HepG2 (cell line): ENCODE measurements around the gene ITSN2. TPM values are rescaled to one million over a fixed set of nuclear protein-coding genes. Genes with fewer than 3 reads are reported as not detected.

Source experiments
- ATF7-NPFF ChIP-seq: sonication (generic); formaldehyde crosslinking; IDR thresholded peaks from 2 replicates; pipeline ENCODE4 v1.8.1; 2023; ENCODE audit warnings: mild to moderate bottlenecking, low read depth, missing genetic modification reagents, moderate library complexity
- CBFB ChIP-seq: sonication (generic); formaldehyde crosslinking; IDR thresholded peaks from 2 replicates; pipeline ENCODE4 v1.4.0; 2020; ENCODE audit warnings: missing genetic modification reagents
- FOXA3 ChIP-seq: IDR thresholded peaks from 2 replicates; pipeline ENCODE4 v1.6.1; 2016; ENCODE audit warnings: missing genetic modification reagents, missing compliant biosample characterization
- KAT8 ChIP-seq: IDR thresholded peaks from 2 replicates; pipeline ENCODE4 v1.6.1; 2016; ENCODE audit warnings: missing genetic modification reagents, missing compliant biosample characterization
- KLF16 ChIP-seq, 2 experiments: sonication (generic) in 1 of 2; formaldehyde crosslinking in 1 of 2; IDR thresholded peaks; 2 replicates each; pipeline versions ENCODE4 v1.6.1 to v1.8.0; 2016 to 2023; ENCODE audit warnings: missing genetic modification reagents in 2 of 2, missing compliant biosample characterization in 1 of 2
- SRF ChIP-seq: IDR thresholded peaks from 2 replicates; pipeline ENCODE4 v1.6.1; 2011; ENCODE audit warnings: mild to moderate bottlenecking, low read depth, low read length, moderate library complexity
- U2AF1 ChIP-seq: fragments of 200-400 bp; formaldehyde crosslinking; optimal IDR thresholded peaks from 2 replicates; pipeline ENCODE3; 2017; ENCODE audit warnings: mild to moderate bottlenecking, low read depth, low read length
- ZBTB3 ChIP-seq: sonication (generic); formaldehyde crosslinking; IDR thresholded peaks from 2 replicates; pipeline ENCODE4 v1.4.0; 2020; ENCODE audit warnings: low read depth, mild to moderate bottlenecking, moderate library complexity, missing genetic modification reagents, borderline replicate concordance
- ZNF558 ChIP-seq: sonication (generic); formaldehyde crosslinking; IDR thresholded peaks from 2 replicates; pipeline ENCODE4 v1.9.0; 2022; ENCODE audit warnings: mild to moderate bottlenecking, missing genetic modification reagents, borderline replicate concordance
- ZNF562 ChIP-seq: sonication (generic); formaldehyde crosslinking; IDR thresholded peaks from 2 replicates; pipeline ENCODE4 v1.8.0; 2022; ENCODE audit warnings: missing genetic modification reagents, borderline replicate concordance
- ZNF563 ChIP-seq: sonication (generic); formaldehyde crosslinking; IDR thresholded peaks from 2 replicates; pipeline ENCODE4 v1.8.0; 2022; ENCODE audit warnings: mild to moderate bottlenecking, moderate library complexity, missing genetic modification reagents
- ZNF567 ChIP-seq: sonication (generic); formaldehyde crosslinking; IDR thresholded peaks from 2 replicates; pipeline ENCODE4 v1.8.1; 2023; ENCODE audit warnings: mild to moderate bottlenecking, missing genetic modification reagents, borderline replicate concordance
- ZNF644 ChIP-seq: IDR thresholded peaks from 2 replicates; pipeline ENCODE4 v1.6.1; 2016; ENCODE audit warnings: low read depth
- polyA plus RNA-seq, 8 experiments: library from polyadenylated mRNA; depleted of rRNA in 3 of 8; stranded (reverse) in 7 of 8; unstranded in 1 of 8; fragments of >200 nt; fragmentation: Illumina TruSeq in 4 of 8; extraction: Trizol in 4 of 8; gene quantifications; 2 replicates each; pipeline versions ENCODE4 v1.2.1 to v1.2.3, GENCODE V29; 2011 to 2016; ENCODE audit warnings: low read depth in 4 of 8, missing spikeins in 1 of 8, mixed read lengths in 1 of 8; ENCODE audit not compliant: insufficient read depth in 1 of 8
- total RNA-seq, 5 experiments: library from RNA; depleted of rRNA; stranded (reverse); fragments of >200 nt; fragmentation: Illumina TruSeq; extraction: Trizol; gene quantifications; 2 replicates each; pipeline ENCODE4 v1.2.3, GENCODE V29; 2016; ENCODE audit warnings: low read depth in 1 of 5
- TF ChIP-seq, protein P1 (sequence below): sonication (generic); formaldehyde crosslinking; IDR thresholded peaks from 2 replicates; pipeline ENCODE4 v1.8.0; 2022; ENCODE audit warnings: mild to moderate bottlenecking, missing genetic modification reagents, moderate library complexity
- TF ChIP-seq, protein P2 (sequence below): IDR thresholded peaks from 2 replicates; pipeline ENCODE4 v1.6.1; 2012; ENCODE audit warnings: low read depth, low read length, improper control_type of control experiment
- TF ChIP-seq, protein P3 (sequence below): sonication (generic); formaldehyde crosslinking; IDR thresholded peaks from 2 replicates; pipeline ENCODE4 v1.4.0; 2020; ENCODE audit warnings: missing genetic modification reagents, mild to moderate bottlenecking, borderline replicate concordance
- TF ChIP-seq, protein P4 (sequence below): sonication (generic); formaldehyde crosslinking; IDR thresholded peaks from 2 replicates; pipeline ENCODE4 v1.4.0; 2020; ENCODE audit warnings: missing genetic modification reagents
- TF ChIP-seq, protein P5 (sequence below): sonication (generic); formaldehyde crosslinking; IDR thresholded peaks from 2 replicates; pipeline ENCODE4 v1.4.0; 2020; ENCODE audit warnings: missing genetic modification reagents, borderline replicate concordance

Gene ITSN2
- total and polyA plus RNA-seq, 2 of the 13 experiments (the other 11 are each of a cell fraction or from before 2014, with no cell fraction given) = 26.0 to 26.6 TPM

DNA sequence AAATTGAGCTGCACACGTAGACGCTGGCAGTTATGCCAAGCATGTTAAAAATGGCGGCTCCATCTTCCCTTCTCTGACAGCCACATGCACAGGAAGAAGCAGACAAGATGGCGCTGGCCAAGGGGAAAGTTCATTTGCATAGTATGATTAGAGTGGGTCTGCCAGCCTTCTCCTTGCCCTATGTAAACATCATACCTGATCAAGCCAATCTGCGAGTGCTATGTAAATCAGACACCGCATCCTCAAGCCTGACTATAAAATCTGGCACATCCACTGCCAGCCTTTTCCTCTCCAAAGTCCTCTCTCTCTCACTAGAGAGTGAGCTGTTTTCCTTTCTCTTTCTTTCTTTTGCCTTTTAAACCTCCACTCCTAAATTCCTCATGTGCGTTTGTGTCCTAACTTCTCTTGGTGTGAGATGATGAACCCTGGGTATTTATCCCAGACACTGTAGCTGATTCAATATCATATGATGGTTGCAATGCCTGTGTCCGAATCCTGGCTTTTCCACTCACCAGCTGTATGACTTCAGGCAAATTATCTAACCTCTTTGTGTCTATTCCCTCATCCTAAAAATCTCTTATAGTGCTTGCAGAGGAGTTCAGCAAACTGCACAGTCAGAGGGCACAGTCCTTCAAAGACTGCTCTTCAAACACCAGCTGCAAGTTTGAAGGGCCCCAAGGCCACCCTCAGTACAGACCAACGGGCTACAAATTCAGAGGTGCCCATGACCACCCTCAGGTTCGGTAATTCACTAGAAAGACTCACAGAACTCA, 39.3 kb upstream of the ITSN2 start (continued):
- TF ChIP-seq ATF7-NPFF (CRISPR knock-in tag) = no peak
- TF ChIP-seq ZNF567 (CRISPR knock-in tag) = no peak
- no peak for TF ChIP-seq KLF16 (CRISPR knock-in tag; IDR thresholded peaks at IDR 0.05)
- TF ChIP-seq CBFB = no peak
- TF ChIP-seq, protein P1, sequence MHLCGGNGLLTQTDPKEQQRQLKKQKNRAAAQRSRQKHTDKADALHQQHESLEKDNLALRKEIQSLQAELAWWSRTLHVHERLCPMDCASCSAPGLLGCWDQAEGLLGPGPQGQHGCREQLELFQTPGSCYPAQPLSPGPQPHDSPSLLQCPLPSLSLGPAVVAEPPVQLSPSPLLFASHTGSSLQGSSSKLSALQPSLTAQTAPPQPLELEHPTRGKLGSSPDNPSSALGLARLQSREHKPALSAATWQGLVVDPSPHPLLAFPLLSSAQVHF (CRISPR knock-in tag) = no peak
- TF ChIP-seq, protein P2, sequence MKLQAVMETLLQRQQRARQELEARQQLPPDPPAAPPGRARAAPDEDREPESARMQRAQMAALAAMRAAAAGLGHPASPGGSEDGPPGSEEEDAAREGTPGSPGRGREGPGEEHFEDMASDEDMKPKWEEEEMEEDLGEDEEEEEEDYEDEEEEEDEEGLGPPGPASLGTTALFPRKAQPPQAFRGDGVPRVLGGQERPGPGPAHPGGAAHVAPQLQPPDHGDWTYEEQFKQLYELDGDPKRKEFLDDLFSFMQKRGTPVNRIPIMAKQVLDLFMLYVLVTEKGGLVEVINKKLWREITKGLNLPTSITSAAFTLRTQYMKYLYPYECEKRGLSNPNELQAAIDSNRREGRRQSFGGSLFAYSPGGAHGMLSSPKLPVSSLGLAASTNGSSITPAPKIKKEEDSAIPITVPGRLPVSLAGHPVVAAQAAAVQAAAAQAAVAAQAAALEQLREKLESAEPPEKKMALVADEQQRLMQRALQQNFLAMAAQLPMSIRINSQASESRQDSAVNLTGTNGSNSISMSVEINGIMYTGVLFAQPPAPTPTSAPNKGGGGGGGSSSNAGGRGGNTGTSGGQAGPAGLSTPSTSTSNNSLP = no peak; the same call in 1 of the 2 replicates
- TF ChIP-seq SRF = no peak
- TF ChIP-seq FOXA3 (CRISPR knock-in tag) = peak; percentile 30; the same call in 1 of the 2 replicates
- TF ChIP-seq, protein P3, sequence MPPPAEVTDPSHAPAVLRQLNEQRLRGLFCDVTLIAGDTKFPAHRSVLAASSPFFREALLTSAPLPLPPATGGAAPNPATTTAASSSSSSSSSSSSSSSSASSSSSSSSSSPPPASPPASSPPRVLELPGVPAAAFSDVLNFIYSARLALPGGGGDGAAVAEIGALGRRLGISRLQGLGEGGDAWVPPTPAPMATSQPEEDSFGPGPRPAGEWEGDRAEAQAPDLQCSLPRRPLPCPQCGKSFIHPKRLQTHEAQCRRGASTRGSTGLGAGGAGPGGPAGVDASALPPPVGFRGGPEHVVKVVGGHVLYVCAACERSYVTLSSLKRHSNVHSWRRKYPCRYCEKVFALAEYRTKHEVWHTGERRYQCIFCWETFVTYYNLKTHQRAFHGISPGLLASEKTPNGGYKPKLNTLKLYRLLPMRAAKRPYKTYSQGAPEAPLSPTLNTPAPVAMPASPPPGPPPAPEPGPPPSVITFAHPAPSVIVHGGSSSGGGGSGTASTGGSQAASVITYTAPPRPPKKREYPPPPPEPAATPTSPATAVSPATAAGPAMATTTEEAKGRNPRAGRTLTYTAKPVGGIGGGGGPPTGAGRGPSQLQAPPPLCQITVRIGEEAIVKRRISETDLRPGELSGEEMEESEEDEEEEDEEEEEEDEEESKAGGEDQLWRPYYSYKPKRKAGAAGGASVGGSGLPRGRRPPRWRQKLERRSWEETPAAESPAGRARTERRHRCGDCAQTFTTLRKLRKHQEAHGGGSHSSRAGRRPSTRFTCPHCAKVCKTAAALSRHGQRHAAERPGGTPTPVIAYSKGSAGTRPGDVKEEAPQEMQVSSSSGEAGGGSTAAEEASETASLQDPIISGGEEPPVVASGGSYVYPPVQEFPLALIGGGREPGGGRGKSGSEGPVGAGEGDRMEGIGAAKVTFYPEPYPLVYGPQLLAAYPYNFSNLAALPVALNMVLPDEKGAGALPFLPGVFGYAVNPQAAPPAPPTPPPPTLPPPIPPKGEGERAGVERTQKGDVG = no peak
- TF ChIP-seq ZNF644 (CRISPR knock-in tag) = peak; percentile 98
- TF ChIP-seq KAT8 (CRISPR knock-in tag) = peak; percentile 40; the same call in 1 of the 2 replicates
- no peak for TF ChIP-seq ZNF558 (CRISPR knock-in tag)
- no peak for TF ChIP-seq ZNF562 (CRISPR knock-in tag)
- no peak for TF ChIP-seq U2AF1
- TF ChIP-seq, protein P4, sequence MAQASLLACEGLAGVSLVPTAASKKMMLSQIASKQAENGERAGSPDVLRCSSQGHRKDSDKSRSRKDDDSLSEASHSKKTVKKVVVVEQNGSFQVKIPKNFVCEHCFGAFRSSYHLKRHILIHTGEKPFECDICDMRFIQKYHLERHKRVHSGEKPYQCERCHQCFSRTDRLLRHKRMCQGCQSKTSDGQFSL (CRISPR knock-in tag) = no peak
- TF ChIP-seq ZNF563 (CRISPR knock-in tag) = no peak
- TF ChIP-seq, protein P5, sequence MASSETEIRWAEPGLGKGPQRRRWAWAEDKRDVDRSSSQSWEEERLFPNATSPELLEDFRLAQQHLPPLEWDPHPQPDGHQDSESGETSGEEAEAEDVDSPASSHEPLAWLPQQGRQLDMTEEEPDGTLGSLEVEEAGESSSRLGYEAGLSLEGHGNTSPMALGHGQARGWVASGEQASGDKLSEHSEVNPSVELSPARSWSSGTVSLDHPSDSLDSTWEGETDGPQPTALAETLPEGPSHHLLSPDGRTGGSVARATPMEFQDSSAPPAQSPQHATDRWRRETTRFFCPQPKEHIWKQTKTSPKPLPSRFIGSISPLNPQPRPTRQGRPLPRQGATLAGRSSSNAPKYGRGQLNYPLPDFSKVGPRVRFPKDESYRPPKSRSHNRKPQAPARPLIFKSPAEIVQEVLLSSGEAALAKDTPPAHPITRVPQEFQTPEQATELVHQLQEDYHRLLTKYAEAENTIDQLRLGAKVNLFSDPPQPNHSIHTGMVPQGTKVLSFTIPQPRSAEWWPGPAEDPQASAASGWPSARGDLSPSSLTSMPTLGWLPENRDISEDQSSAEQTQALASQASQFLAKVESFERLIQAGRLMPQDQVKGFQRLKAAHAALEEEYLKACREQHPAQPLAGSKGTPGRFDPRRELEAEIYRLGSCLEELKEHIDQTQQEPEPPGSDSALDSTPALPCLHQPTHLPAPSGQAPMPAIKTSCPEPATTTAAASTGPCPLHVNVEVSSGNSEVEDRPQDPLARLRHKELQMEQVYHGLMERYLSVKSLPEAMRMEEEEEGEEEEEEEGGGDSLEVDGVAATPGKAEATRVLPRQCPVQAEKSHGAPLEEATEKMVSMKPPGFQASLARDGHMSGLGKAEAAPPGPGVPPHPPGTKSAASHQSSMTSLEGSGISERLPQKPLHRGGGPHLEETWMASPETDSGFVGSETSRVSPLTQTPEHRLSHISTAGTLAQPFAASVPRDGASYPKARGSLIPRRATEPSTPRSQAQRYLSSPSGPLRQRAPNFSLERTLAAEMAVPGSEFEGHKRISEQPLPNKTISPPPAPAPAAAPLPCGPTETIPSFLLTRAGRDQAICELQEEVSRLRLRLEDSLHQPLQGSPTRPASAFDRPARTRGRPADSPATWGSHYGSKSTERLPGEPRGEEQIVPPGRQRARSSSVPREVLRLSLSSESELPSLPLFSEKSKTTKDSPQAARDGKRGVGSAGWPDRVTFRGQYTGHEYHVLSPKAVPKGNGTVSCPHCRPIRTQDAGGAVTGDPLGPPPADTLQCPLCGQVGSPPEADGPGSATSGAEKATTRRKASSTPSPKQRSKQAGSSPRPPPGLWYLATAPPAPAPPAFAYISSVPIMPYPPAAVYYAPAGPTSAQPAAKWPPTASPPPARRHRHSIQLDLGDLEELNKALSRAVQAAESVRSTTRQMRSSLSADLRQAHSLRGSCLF (CRISPR knock-in tag) = no peak
- no peak for TF ChIP-seq ZBTB3
